GM04504 (cell line): ENCODE measurements around the gene COA1.
"Not testable (repeated sequence)": the region's sequence is repeated elsewhere in the genome, so short reads cannot be mapped to it uniquely, and the experiment has no call there.

ENCODE experiments used
- DNase-seq: peaks from one replicate; pipeline ENCODE4 v3.0.0-alpha.2; 2012; ENCODE audit warnings: low read depth

Gene COA1

DNA sequence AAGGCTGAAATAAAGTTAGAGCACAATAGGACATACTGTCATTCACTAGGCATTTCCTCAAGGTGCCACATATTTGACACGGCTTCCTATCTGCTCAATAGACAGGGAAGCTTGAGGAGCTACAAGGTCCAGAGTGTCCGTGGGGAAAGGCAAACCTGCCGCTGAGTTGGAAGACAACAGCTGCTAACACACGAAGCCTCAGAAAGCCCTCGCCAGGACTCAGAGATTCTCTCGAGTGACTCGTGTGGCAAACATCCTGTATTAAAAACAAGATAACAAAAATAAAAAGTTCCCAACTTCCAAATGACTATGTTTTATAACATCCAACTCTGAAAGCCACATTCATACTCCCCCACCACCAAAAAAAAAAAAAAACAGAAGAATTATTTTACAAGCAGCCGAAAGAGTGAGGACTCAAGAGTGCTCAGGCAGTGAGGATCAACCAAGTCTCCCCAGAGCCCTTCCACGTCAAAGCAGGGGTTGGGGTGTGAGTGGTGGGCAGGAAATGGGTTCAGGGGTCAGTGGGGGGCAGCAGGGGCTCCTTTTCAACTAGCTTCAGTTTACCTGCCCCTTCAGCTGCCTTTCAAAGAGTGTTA lies 78.8 kb downstream of the COA1 start:
- DNase-seq, result peak; percentile 56

DNA sequence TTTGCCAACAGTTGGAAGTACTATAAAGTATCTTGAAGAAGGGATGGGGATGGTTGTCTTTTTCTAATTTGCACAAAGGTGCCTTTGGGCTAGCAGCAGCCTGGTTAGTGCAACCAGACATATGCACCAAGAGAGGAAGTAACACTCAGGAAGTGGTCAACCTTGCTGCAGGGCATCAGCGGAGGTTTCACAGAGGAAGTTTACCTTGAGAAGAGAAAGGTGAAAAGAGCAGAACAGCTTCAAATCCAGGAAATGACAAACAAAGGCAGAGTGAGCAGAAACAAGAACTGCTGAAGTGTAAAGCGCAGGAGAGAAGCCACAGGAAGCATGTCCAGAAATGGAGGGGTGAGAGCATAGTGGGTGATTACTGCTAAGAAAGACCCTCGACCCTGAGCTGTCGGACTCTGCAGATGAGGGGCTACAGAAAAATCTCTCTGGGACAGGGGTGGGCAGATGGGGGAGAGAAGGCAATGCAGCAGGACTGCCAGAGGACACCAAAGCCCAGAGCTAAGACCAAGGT lies 79.5 kb downstream of the COA1 start:
- no peak for DNase-seq

DNA sequence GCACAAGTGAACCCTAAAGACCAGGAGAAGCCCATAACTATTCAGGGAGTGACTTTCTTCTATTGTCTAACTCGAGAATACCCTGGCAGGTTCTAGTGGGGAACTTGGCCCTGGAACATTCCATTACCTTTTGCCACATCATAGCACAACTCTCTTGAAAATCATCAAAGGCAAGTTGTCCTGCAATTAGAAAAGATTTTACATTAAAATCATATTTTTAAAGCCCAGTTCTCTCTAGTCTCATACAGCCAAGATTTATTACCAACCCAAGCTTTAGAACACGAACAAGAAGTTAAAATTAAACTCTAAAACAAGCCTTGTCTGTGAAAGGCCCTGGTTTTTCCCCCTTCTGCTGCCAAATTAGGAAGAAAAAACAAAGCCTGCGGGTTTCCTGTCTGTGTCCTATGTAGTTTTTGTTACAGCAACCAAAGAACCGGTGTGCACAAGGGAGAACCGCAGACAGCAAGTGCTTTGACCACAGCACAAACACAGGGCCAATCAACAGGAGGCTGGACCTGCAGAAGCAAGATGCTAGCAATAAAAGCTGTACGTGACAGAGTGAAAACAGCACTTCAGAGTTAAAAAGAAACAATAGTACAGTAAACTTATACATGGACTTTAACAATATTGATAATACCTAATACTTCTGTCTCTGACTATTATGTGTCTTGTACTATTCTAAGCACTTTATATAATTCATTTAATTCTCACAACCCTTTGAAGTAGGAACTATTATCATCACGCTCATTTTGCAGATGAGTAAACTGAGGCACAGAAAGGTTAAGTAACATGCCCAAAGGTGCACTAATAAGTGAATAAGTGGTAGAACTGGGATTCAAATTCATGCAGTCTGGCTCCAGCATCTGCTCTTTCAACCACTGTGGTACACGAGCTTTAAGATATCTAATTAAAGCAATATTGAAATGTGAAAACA lies 80.6 kb downstream of the COA1 start:
- DNase-seq, result peak; percentile 58

DNA sequence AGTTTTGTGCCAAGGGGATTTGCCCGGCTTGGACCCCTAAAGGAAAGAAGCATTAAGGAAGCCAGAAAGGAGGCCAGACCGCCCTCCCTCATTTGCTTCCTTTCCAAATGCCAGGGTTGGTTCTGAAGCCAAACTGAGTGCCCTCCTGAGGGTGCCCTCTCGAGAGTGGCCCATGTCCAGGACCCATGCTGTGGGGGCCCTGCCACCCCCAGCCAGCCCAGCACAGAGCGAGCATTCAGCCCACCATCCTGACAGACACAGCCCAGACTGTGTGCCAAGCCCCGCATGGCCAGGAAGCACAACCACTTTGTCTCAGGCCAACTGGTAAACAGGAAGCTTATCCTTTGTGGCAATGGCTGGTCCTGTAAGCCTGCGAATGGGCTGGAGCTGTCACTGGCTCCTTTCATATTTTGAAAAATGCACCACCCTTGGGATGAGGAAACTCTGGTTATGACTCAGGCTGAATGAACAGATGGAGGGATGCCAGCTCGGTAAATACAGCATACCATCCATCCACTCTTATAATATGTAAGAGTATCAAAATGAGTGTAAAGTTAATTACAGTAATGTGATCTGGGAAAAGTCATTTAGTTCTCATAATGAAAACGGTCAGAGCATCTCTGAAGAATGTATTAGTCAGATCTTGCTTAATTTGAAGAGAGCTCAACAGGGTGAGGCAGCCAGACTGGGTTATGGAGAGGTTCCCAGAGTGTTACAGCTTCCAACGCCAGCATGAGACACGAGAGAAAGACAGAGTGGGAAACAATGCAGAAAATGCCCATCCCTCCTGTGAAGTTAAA lies 81.5 kb downstream of the COA1 start:
- peak; percentile 100 for DNase-seq

DNA sequence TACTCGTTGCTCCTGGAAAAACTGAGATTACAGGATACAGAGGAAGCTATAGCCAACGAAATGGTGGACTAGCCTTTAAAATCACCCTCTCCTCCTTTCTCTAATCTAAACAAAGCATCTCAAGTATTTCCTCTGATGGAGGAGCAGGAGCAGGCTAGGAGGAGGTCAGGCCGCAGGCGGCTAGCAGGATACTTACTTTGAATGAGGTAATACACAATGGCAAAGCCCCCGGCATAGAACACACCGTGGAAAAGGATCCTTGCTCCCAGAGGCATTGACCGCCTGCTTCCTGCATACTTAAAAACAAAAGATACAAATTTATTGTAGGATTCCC lies 82.0 kb downstream of the COA1 start:
- DNase-seq, result peak; percentile 47

DNA sequence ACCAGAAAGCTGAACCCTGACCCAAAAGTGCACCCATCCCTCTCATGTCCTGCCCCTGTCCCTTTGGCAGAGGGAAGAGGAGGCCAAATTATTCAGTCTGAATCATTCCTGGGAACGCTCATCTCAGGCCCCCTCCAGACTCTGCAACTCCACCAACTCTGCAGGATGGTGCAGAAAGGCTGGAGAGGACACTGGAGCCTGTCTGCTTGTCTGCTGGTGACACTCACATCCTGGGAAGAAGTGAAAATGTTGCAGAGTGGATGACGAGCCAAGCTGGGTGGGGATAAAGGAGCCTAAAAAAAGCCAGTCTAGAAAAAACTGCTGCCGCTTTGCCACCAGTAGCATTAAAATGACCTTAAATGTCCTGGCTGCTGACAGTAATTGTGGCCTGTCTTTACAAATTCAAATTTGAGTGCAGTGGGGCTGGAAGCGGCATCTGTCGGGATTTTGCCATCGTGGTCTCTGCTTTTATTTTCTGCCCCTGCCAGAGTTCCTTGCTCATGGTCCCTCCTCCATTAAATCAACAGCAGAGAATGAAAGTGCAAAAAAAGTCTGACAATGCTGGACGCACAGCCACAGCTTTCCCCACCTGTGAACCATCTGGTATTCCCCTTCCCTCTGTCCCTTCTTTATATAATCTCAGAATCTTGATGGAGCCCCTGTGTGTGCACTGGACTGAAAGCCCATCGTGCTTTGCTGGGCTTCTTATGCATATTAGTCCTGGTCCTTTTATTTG lies 82.6 kb downstream of the COA1 start:
- peak; percentile 68 for DNase-seq

DNA sequence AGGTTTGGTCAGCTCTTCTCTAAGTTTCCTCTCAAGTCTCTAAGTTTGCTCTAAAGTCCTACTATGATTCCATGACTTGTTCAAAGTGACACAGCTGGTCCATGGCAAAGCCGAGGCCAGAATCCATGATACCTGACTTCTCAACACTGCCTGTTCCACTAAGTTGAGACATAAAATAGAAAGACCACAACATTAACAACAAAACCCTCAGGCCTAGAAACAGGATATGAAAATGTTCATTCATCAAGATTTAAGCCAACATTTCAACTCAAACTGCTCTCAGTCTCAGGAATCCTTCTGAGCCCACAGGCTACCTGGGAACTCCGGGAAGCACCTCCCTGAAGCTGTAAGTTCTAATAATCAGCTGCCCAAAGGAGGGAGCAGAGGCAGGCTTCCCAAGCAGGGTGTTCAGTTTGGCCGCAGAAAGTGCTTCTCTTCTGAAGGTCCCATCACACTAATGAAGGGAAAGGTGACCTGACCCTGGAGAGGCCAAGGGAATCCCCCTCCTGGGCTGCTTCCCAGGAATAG lies 83.6 kb downstream of the COA1 start:
- no peak for DNase-seq

DNA sequence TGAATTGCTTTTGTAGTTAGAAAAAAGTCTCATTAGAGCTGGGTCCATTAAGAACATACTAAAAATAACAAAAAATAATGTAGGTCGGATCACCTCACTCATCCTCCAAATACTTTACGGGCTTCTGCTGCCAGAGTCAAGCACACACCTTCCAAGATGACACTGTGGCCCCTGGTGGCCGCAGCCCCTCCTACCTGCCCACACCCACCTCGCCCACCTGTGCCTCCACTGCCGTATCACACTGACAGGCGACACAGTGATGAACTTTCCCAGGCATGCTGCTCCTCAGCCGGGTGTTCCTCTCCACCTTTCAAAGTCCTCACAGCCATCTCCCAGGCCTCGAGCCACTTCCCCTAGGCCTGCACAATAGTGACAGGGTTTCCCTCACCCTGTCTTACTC lies 85.5 kb downstream of the COA1 start:
- no peak for DNase-seq

DNA sequence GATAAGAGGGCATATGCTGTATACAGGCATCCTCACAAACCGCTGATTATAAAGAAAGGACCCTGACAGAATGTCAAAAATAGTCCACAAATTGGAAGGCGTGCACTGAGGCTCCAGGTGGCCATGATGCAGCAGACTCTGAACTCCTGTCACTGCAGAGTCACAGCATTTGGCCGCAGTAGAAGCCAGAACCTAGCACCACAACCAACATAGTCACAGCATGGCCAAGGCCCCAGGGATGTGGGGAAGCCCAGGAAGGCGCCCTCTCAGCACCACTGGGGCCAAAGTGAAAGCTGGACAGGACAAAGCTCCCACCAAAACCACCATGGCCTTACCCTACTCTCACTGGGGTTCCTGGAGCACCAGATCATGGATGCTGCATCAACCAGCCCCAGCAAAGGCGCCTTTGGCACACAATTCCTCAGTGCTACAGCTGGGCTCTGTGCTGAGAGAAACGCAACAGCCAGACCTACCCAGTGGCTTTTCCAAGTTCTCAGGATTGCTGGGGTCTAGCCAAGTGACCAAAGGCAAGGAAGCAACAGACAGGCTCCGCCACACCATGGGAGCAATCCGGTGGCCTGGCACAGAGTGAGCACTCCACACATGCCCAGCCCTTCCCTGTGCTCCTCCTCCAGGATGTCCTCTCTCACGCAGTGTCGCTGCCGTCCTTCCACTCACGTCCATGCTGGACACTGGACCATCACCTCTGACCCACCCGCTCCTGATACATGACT lies 86.3 kb downstream of the COA1 start:
- no peak for DNase-seq

DNA sequence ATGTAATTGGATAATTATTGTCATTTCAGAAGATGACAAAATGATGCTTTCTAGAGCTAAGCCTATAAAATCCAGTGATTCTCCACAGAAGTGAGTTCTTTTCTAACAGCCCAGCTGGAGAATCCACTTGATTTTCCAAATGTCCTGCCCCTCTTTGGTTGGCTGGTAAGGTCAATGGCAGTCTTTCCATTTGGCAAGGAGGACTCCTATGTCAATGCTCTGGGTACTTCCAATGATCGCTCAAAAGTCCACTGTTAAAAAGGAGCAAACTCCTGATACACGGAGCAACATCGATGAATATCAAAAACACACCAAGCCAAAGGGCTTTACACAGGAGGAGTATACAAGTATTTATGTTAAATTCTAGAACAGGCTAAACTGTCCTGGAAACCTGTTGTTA lies 88.6 kb downstream of the COA1 start:
- DNase-seq, result no peak

DNA sequence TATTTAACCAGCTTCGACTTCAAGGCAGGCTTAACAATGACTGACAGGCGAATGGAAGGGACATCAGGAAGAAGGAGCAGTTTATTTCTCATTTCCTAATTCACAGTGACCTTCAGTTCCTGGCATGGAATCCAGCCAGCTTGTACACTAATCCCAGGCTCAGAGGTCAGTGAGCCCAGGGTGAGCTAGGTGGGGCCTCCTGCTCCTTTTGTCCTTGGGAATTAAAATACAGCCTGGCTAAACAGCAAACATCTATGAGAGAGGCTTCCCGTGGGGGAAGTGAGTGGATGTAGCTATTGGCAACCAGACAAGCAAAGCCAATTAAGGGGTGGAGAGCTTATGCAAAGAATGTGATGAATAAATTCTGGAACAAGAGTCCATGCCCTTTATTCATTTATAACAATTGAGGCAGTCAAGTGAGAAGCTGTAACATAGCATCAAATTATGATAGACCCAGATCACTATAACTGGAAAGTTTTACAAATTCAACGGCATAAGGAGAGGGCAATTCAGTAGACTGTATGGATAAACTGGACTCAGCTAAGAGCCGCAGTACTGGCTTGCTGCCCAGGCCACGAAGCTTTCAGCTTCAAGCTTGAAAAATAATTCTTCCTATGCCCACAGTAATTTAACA lies 89.3 kb downstream of the COA1 start:
- DNase-seq, result peak; percentile 67

DNA sequence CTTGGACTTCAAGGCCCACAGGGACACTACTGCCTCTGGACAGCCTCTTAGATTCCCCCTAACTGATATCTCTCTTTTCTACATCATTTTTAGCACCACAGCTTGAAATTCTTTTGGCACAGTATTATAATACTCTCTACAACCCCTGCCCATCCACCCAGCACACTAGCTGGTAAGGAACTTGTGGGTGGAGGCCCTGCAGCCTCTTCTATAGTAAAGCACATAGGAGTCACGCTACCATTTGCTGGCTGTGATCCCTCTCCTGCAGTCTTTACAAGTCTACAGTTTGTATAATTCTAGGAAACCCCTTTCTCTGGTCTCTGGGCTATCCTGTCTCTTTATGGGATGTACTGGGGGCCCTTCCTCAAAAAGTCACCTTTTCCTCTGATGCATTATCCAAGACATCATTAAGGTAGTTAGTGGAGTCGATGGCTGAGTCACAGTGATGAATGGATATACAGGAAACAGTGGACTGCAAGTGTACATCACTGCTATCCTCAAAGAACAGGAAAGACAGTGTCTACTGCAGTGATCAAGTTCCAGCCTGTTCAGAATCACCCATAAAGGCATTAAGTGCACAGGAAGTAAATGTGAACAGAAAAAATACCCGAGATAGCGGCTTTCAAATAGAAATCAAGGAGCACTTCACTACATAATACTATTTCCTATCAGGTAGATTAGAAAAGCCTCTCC lies 92.1 kb downstream of the COA1 start:
- DNase-seq, result no peak

DNA sequence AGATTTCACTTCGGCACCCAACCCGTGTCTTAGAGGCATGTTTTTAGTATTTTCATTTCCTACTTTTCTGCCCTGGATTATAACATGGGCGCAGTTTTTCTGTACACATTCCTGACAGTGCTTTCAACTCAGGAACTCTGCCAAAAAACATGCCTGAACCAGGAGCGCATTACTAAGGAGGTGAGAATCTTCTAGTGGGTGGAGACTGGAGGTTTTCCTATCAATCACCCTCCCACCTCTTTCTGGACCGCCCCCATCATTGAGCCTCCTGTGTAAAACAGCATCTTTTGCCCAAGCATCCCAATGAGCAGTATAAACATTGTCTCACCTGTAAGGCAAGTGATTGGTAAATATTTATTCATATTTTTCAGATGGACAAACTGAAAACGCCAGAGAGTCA lies 93.2 kb downstream of the COA1 start:
- DNase-seq, result no peak

DNA sequence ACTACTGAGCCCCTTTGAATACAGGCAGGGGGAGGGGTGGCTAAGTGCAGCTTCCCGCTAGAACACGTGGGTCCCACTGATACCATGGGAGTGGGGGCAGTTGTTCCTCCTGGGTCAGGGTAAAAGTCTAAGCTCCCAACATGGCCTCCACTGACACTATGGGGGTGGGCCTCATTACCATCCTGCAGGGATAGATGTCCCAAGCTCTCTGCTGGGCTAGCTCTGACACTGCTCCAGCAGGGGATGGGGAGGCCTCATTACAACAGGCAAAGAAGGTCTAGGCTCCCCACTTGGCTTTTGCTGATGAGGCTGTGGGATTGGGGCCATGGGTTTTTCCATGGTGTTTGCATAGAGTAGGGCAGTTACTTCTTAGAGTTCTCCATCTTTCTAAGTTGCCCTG lies 94.9 kb downstream of the COA1 start:
- DNase-seq, result no peak

DNA sequence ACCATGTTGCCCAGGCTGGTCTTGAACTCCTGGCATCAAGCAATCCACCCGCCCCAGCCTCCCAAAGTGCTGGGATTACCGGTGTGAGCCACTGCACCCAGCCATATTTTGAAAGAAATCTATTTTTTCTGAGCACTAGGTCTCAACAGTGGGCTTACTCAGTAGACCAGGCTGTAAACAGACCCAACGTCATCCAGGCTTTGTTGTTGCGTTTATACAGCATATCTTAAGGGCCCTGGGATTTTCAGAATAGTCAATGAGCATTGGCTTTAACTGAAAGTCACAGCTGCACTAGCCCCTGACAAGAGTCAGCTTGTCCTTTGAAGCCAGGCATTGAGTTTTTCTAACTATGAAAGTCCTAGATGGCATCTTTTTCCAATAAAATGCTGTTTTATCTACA lies 96.6 kb downstream of the COA1 start:
- DNase-seq, result no peak

DNA sequence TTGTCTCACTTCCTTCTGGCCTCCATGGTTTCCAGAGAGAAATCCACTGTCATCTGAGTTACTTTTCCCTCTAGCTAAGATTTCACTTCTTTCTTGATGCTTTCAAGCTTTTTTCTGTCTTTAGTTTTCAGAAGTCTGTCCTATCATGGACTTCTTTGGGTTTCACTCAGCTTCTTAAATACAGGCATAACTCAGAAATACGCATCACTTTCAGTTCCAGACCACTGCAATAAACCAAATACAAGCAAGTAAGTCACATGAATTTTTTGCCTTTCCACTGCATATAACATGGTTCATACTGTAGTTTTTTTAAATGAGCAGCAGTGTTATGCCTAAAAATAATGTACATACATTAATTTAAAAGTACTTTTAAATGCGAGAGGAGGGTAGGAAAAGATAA lies 97.8 kb downstream of the COA1 start:
- DNase-seq, result no peak

DNA sequence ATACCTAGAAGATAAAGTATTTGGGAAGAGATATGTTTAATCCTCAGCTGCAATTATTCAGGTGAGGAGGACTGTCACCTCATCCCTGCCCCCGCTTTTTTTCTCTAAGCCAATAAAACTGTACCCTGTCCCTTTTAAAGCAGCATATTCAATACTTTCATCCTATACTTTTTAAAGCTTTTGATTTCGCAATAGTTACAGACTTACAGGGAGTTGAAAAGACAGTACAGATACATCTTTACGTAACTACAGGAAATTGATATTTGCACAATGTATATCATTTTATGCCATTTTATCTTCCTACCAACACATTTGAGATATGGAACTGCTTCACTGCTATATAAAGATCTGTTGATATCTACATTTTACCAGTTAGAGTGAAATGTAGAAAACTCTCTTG lies 98.8 kb downstream of the COA1 start:
- DNase-seq, result no peak

DNA sequence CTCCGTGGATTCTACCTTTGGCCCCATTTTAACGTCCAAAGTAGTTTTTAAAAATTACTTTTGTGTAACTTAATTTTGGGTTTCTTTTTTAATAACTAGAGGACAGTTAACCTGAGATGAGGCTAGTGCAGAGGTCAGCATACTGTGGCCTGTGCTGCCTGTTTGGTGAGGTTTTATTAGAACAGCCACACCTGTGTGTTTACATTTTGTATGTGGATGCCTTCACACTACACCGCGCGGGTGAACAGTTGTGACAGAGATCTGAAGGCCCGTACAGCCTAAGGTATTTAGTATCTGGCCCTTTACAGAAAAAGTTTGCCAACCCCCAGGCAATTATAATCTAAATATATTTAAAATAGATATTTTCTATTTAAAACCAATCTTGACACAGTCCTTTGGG lies 99.5 kb downstream of the COA1 start:
- no peak for DNase-seq

DNA sequence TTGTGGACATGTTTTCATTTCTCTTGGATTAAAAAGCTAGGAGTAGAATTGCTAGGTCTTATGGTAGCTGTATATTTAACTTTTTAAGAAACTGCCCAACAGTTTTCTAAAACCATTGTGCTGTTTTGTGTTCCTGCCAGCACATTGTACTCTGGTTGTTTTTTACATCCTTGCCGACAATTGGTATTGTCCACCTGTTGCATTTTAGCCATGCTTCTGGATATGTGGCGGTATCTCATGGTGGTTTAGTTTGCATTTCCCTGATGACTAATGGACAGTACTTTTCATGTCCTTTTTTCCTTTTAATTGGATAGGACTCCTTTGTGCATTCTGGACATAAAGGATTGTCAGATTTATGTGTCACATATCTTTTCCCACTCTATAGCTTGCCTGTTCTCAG lies 100.9 kb downstream of the COA1 start:
- no peak for DNase-seq

DNA sequence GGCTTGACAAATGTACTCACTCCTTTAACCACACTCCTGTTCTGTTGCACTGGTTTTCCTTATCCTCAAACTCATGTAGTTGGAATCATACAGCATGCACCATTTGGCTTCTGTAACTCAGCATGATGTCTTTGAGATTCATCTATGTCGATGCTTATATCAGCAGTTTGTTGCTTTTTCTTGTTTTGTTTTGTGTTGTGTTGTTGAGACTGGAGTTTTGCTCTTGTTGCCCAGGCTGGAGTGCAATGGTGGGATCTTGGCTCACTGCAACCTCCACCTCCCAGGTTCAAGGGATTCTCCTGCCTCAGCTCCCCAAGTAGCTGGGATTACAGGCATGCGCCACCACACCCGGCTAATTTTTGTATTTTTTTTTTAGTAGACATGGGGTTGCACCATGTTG lies 101.5 kb downstream of the COA1 start:
- DNase-seq, result not testable (repeated sequence)
